ENCODE measurements around the gene OR52B2.
"Not testable (repeated sequence)": the region's sequence is repeated elsewhere in the genome, so short reads cannot be mapped to it uniquely, and the experiment has no call there.

The OR52B2 gene

GRCh38 chr11:6135936-6136335, 34.2 kb downstream of the OR52B2 start:
- not testable (repeated sequence) for H3K27ac Mint-ChIP-seq (ENCODE audit: low read depth); ATAC-seq (replicated peaks; ENCODE audit: extremely low read depth, poor library complexity, severe bottlenecking); H3K9me3 Mint-ChIP-seq; H3K4me3 Mint-ChIP-seq; H3K36me3 Mint-ChIP-seq (ENCODE audit: insufficient read depth); DNase-seq (ENCODE audit: low spot score in 2 of 2); H3K4me1 Mint-ChIP-seq
- peaks cover 51% of the 10 kb centered on the region for H3K27me3 Mint-ChIP-seq

- ATAC-seq (replicated peaks; ENCODE audit: extremely low read depth, poor library complexity, severe bottlenecking) (no peak), DNase-seq (ENCODE audit: low spot score in 2 of 2) (no peak)
These were observed 37.7 kb downstream of the OR52B2 start for GRCh38 chr11:6132431-6132830.

GRCh38 chr11:6129635-6130034, 40.5 kb downstream of the OR52B2 start:
- H3K36me3 Mint-ChIP-seq (ENCODE audit: insufficient read depth) = no peaks in the 10 kb centered on the region
- ATAC-seq (replicated peaks; ENCODE audit: extremely low read depth, poor library complexity, severe bottlenecking) = no peak
- no peak overlapping the region for H3K27ac Mint-ChIP-seq (ENCODE audit: low read depth)
- no peak overlapping the region for H3K4me3 Mint-ChIP-seq
- H3K9me3 Mint-ChIP-seq = no peaks in the 10 kb centered on the region
- peaks cover 3% of the 10 kb centered on the region for H3K27me3 Mint-ChIP-seq
- no peak for DNase-seq (ENCODE audit: low spot score in 2 of 2)
- H3K4me1 Mint-ChIP-seq = no peaks in the 10 kb centered on the region

More at GRCh38 chr11:6132431-6132830, 37.7 kb downstream of the OR52B2 start:
- peaks cover 20% of the 10 kb centered on the region for H3K27me3 Mint-ChIP-seq
- H3K4me3 Mint-ChIP-seq = no peak overlapping the region
- H3K27ac Mint-ChIP-seq (ENCODE audit: low read depth) = no peak overlapping the region
- no peaks in the 10 kb centered on the region for H3K9me3 Mint-ChIP-seq
- no peaks in the 10 kb centered on the region for H3K4me1 Mint-ChIP-seq
- H3K36me3 Mint-ChIP-seq (ENCODE audit: insufficient read depth) = no peaks in the 10 kb centered on the region

- Mint-ChIP-seq H3K36me3 (ENCODE audit: insufficient read depth) (no peaks in the 10 kb centered on the region), H3K4me3 (no peak overlapping the region), H3K27me3 (no peaks in the 10 kb centered on the region), H3K4me1 (no peaks in the 10 kb centered on the region), H3K27ac (ENCODE audit: low read depth) (no peak overlapping the region), H3K9me3 (no peaks in the 10 kb centered on the region)
- ATAC-seq (replicated peaks; ENCODE audit: extremely low read depth, poor library complexity, severe bottlenecking) (no peak), DNase-seq (ENCODE audit: low spot score in 2 of 2) (no peak)
These were observed 41.1 kb downstream of the OR52B2 start for GRCh38 chr11:6129011-6129410.

GRCh38 chr11:6127881-6128280, 42.2 kb downstream of the OR52B2 start:
- no peaks in the 10 kb centered on the region for H3K36me3 Mint-ChIP-seq (ENCODE audit: insufficient read depth)
- ATAC-seq (replicated peaks; ENCODE audit: extremely low read depth, poor library complexity, severe bottlenecking) (no peak), DNase-seq (ENCODE audit: low spot score in 2 of 2) (no peak)
- H3K27me3 Mint-ChIP-seq = no peaks in the 10 kb centered on the region
- no peaks in the 10 kb centered on the region for H3K9me3 Mint-ChIP-seq
- H3K4me3 Mint-ChIP-seq = no peak overlapping the region
- H3K4me1 Mint-ChIP-seq = no peaks in the 10 kb centered on the region
- H3K27ac Mint-ChIP-seq (ENCODE audit: low read depth) = no peak overlapping the region

- Mint-ChIP-seq H3K4me3 (no peak overlapping the region), H3K27me3 (peaks cover under 1% of the 10 kb centered on the region), H3K4me1 (no peaks in the 10 kb centered on the region), H3K27ac (ENCODE audit: low read depth) (no peak overlapping the region), H3K9me3 (no peaks in the 10 kb centered on the region), H3K36me3 (ENCODE audit: insufficient read depth) (peaks cover 2% of the 10 kb centered on the region)
- no peak for ATAC-seq (replicated peaks; ENCODE audit: extremely low read depth, poor library complexity, severe bottlenecking)
- DNase-seq (ENCODE audit: low spot score in 2 of 2) = no peak
These were observed 45.9 kb downstream of the OR52B2 start for GRCh38 chr11:6124245-6124644.

All from central memory CD8-positive, alpha-beta T cell (primary cell).